Mesenchymal stem cell (in vitro differentiated cells and primary cell): ENCODE measurements around the gene PTPN14.

ENCODE experiments used
- DNase-seq: peaks from one replicate; pipeline ENCODE4 v3.0.0-alpha.2; 2013
- H2AFZ ChIP-seq: one replicate; pipeline ENCODE4 v1.6.1; 2013; ENCODE audit warnings: low read depth, mild to moderate bottlenecking, control low read depth, inconsistent platforms, low read length, moderate library complexity
- H2AK5ac ChIP-seq: 2 replicates; pipeline ENCODE4 v1.6.1; 2013; ENCODE audit warnings: low read length, moderate library complexity, mild to moderate bottlenecking, inconsistent platforms; ENCODE audit not compliant: severe bottlenecking
- H2BK120ac ChIP-seq: one replicate; pipeline ENCODE4 v1.6.1; 2013; ENCODE audit warnings: low read depth, mild to moderate bottlenecking, inconsistent platforms, low read length, moderate library complexity
- H2BK12ac ChIP-seq, 2 experiments: one replicate each; pipeline ENCODE4 v1.6.1; 2013; ENCODE audit warnings: inconsistent platforms in 2 of 2, low read length in 2 of 2, mild to moderate bottlenecking in 2 of 2, moderate library complexity in 2 of 2, control low read depth in 1 of 2
- H2BK15ac ChIP-seq: one replicate; pipeline ENCODE4 v1.6.1; 2013; ENCODE audit warnings: mild to moderate bottlenecking, low read depth, inconsistent platforms; ENCODE audit not compliant: poor library complexity, severe bottlenecking
- H2BK5ac ChIP-seq: 2 replicates; pipeline ENCODE4 v1.6.1; 2013; ENCODE audit warnings: low read depth, mild to moderate bottlenecking, low read length, control low read depth, inconsistent platforms; ENCODE audit not compliant: poor library complexity, severe bottlenecking
- H3K14ac ChIP-seq, 2 experiments: one replicate each; pipeline ENCODE4 v1.6.1; 2013; ENCODE audit warnings: inconsistent platforms in 2 of 2, low read length in 2 of 2, control low read depth in 1 of 2, mild to moderate bottlenecking in 1 of 2, moderate library complexity in 1 of 2
- H3K18ac ChIP-seq, 2 experiments: one replicate each; pipeline ENCODE4 v1.6.1; 2013; ENCODE audit warnings: inconsistent platforms in 2 of 2, low read length in 2 of 2, control low read depth in 1 of 2, low read depth in 1 of 2, mild to moderate bottlenecking in 1 of 2
- H3K23ac ChIP-seq, 2 experiments: one replicate each; pipeline ENCODE4 v1.6.1; 2013; ENCODE audit warnings: inconsistent platforms in 2 of 2, low read length in 2 of 2, mild to moderate bottlenecking in 2 of 2, moderate library complexity in 2 of 2, control low read depth in 1 of 2
- H3K27ac ChIP-seq: 2 replicates; pipeline ENCODE4 v1.5.1; 2013; ENCODE audit warnings: mild to moderate bottlenecking, moderate library complexity, low read length, control low read depth, inconsistent platforms; ENCODE audit not compliant: poor library complexity, severe bottlenecking
- H3K27me3 ChIP-seq, 2 experiments: 2 replicates each; pipeline versions ENCODE4 v1.6.1 to v1.7.0; 2013; ENCODE audit warnings: low read length in 2 of 2, mild to moderate bottlenecking in 2 of 2, moderate library complexity in 2 of 2, control low read depth in 1 of 2, inconsistent platforms in 1 of 2; ENCODE audit not compliant: control insufficient read depth in 1 of 2, insufficient read depth in 1 of 2
- H3K36me3 ChIP-seq, 2 experiments: 2 replicates each; pipeline versions ENCODE4 v1.6.1 to v1.7.0; 2013; ENCODE audit warnings: low read length in 2 of 2, control low read depth in 1 of 2, inconsistent platforms in 1 of 2, low read depth in 1 of 2, mild to moderate bottlenecking in 1 of 2; ENCODE audit not compliant: insufficient read depth in 2 of 2, control insufficient read depth in 1 of 2
- H3K4ac ChIP-seq, 2 experiments: one replicate each; pipeline ENCODE4 v1.6.1; 2013; ENCODE audit warnings: inconsistent platforms in 2 of 2, low read length in 2 of 2, mild to moderate bottlenecking in 2 of 2, moderate library complexity in 2 of 2, control low read depth in 1 of 2, low read depth in 1 of 2
- H3K4me1 ChIP-seq: 2 replicates; pipeline ENCODE4 v1.6.1; 2013; ENCODE audit warnings: low read depth, low read length, control low read depth; ENCODE audit not compliant: control insufficient read depth, insufficient read depth
- H3K4me2 ChIP-seq: 2 replicates; pipeline ENCODE4 v1.6.1; 2013; ENCODE audit warnings: low read length, mild to moderate bottlenecking, inconsistent platforms; ENCODE audit not compliant: poor library complexity, severe bottlenecking
- H3K4me3 ChIP-seq, 2 experiments: 2 replicates each; pipeline versions ENCODE4 v1.5.1 to v1.7.0; 2013; ENCODE audit warnings: low read length in 2 of 2, mild to moderate bottlenecking in 2 of 2, control low read depth in 1 of 2, low read depth in 1 of 2; ENCODE audit not compliant: insufficient read depth in 1 of 2
- H3K79me1 ChIP-seq: replicated peaks from 2 replicates; pipeline ENCODE4 v1.6.1; 2013; ENCODE audit warnings: mild to moderate bottlenecking, control low read depth, low read length, inconsistent platforms; ENCODE audit not compliant: poor library complexity, severe bottlenecking
- H3K9ac ChIP-seq: 2 replicates; pipeline ENCODE4 v1.7.0; 2013; ENCODE audit warnings: mild to moderate bottlenecking, low read length, moderate library complexity
- H3K9me3 ChIP-seq: 2 replicates; pipeline ENCODE4 v1.7.0; 2013; ENCODE audit warnings: mild to moderate bottlenecking, low read length; ENCODE audit not compliant: control insufficient read depth
- H4K8ac ChIP-seq: one replicate; pipeline ENCODE4 v1.6.1; 2013; ENCODE audit warnings: inconsistent platforms, mild to moderate bottlenecking, low read length, moderate library complexity
- H4K91ac ChIP-seq: one replicate; pipeline ENCODE4 v1.6.1; 2013; ENCODE audit warnings: mild to moderate bottlenecking, low read length, inconsistent platforms
- WGBS: methylation state at CpG from one replicate; pipeline ENCODE4 v1.1.7; 2013; ENCODE audit warnings: mixed read lengths; 5-methylcytosine and 5-hydroxymethylcytosine counted together

Gene PTPN14

DNA sequence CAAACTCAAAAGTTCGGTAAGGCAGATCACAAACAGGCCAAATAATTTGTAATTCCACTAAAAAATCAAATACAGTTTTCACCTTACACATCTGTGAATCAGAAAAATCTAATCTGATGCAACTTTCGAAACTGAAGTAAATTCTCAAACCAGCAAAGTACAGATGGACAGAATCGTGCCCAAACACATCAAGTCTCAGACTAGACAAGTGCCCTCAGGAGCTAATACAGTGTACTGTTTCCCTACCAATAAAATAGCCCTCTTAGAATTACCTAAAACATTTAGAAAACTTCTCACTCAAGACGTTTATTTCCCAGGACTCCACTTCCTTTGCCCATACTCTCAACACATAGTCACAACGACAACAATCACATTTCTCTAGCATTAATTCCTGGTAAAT, 136.3 kb downstream of the PTPN14 start:
- no peak overlapping the region for H2BK120ac ChIP-seq
- no peak overlapping the region for H4K8ac ChIP-seq
- no peaks in the 10 kb centered on the region for H3K79me1 ChIP-seq
- no peak overlapping the region for H4K91ac ChIP-seq
- H3K14ac ChIP-seq: no peak overlapping the region
- no peak overlapping the region for H3K4me3 ChIP-seq
- H3K23ac ChIP-seq: no peak overlapping the region
- no peak overlapping the region for H3K4me2 ChIP-seq
- H2BK15ac ChIP-seq: no peak overlapping the region
- no peak overlapping the region for H2AK5ac ChIP-seq
- no peak overlapping the region for H2BK12ac ChIP-seq
- 84% methylated on average over 5 of the region's 5 CpGs for WGBS
- peaks cover 17% of the 10 kb centered on the region for H3K4me1 ChIP-seq
- H3K9ac ChIP-seq: no peak overlapping the region
- H3K9me3 ChIP-seq: peaks cover 6% of the 10 kb centered on the region
- H3K27me3 ChIP-seq: no peaks in the 10 kb centered on the region
- H3K36me3 ChIP-seq: peaks cover 17 to 30% of the 10 kb centered on the region in 2 experiments
- H3K27ac ChIP-seq: peak overlapping the region; percentile 69
- no peak overlapping the region for H3K18ac ChIP-seq
- no peak for DNase-seq
- H2BK5ac ChIP-seq: no peak overlapping the region
- no peak overlapping the region for H3K4ac ChIP-seq
- no peak overlapping the region for H2AFZ ChIP-seq

DNA sequence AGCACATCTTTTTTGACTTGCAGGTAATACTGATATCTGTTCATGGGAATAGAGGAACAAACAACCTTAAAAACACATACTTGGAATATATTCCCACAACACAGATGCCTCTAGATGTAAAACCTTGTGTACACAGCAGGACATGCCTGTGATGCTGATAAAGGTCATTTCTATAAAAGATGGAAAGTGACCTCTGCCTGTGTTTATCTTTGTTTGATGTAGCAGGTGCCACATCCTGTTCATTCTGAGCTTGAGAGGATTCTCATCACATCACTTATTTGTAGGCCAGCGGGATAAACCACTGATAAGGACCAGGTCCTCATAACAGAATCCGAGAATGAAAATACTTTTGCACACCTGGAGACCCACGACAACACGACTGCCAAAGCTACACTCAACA, 136.7 kb downstream of the PTPN14 start:
- peaks cover 17 to 34% of the 10 kb centered on the region in 2 experiments for H3K36me3 ChIP-seq
- no peak overlapping the region for H3K4ac ChIP-seq
- H3K18ac ChIP-seq: no peak overlapping the region
- no peak overlapping the region for H4K8ac ChIP-seq
- H3K4me2 ChIP-seq: no peak overlapping the region
- no peak overlapping the region for H2BK15ac ChIP-seq
- no peak overlapping the region for H2BK12ac ChIP-seq
- H3K23ac ChIP-seq: no peak overlapping the region
- H3K9ac ChIP-seq: no peak overlapping the region
- H3K79me1 ChIP-seq: no peaks in the 10 kb centered on the region
- no peak overlapping the region for H4K91ac ChIP-seq
- H3K9me3 ChIP-seq: peaks cover 6% of the 10 kb centered on the region
- H3K14ac ChIP-seq: no peak overlapping the region
- H3K27ac ChIP-seq: peak overlapping the region; percentile 30
- H2AK5ac ChIP-seq: no peak overlapping the region
- H3K27me3 ChIP-seq: no peaks in the 10 kb centered on the region
- peaks cover 16% of the 10 kb centered on the region for H3K4me1 ChIP-seq
- no peak overlapping the region for H2AFZ ChIP-seq
- DNase-seq: no peak
- H3K4me3 ChIP-seq: no peak overlapping the region
- H2BK120ac ChIP-seq: no peak overlapping the region
- WGBS: 93% methylated on average over 4 of the region's 4 CpGs
- no peak overlapping the region for H2BK5ac ChIP-seq

DNA sequence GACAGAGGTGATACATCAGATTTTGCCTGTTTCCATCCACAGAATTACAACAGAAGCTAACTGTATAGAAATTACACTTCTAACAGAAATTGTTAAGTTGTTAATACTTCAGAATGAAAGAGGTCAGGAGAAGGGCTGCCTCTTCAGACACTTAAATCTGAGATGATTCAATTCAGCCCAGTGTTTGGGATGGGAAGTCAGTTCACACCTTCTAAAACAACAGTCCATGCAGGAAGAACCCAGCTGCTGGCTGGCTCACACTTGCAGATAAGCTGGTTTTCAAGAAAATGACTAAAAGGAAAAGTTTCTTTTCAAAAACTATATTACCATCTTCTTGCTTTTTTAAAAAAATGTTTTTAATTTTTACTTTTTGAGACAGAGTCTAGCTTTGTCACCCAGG, 138.1 kb downstream of the PTPN14 start:
- Histone ChIP-seq H3K9me3 (peaks cover 6% of the 10 kb centered on the region), H3K18ac (no peak overlapping the region), H3K27me3 (no peaks in the 10 kb centered on the region), H4K91ac (no peak overlapping the region), H3K27ac (peak overlapping the region; percentile 46), H4K8ac (no peak overlapping the region), H3K79me1 (no peaks in the 10 kb centered on the region), H2AFZ (no peak overlapping the region), H3K14ac (no peak overlapping the region), H3K36me3 (peaks cover 17 to 48% of the 10 kb centered on the region in 2 experiments), H3K4ac (peak overlapping the region in 1 of 2 experiments; percentile 49), H3K4me1 (peaks cover 15% of the 10 kb centered on the region), H2BK5ac (no peak overlapping the region), H3K4me3 (no peak overlapping the region), H3K23ac (no peak overlapping the region), H2BK15ac (no peak overlapping the region), H2AK5ac (no peak overlapping the region), H3K9ac (no peak overlapping the region), H3K4me2 (no peak overlapping the region), H2BK120ac (no peak overlapping the region), H2BK12ac (no peak overlapping the region)
- DNase-seq: no peak

DNA sequence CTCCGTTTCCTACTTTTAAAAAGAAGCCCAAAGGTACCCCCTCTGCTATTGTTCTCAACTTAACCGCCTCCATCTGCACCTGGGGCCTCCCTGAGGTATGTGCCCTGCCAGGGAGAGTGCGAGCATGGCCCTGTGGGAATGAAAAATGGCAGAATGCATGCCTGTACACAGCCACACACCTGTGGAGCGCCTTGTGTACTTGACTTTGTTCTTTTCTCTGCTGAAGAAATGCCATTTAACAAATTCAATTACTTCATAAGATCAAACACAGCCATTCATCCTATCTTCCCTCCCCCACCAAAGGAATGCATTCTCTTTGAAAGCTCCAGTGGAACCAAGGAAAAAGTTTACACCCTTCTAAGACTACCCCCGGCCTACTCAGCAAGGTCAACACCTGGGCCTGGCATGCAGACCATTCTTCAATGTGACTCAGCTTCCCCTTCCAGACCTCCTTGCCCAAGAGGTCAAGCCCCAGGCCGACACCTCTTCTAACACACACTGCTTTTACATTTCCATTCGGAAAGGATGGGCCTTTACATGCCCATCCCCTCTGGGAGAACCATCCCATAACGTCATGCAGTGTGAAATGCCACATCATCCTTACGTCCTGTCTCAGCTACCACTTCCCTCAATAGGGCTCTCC, 146.7 kb downstream of the PTPN14 start:
- no peak overlapping the region for H2AFZ ChIP-seq
- WGBS: 7% methylated on average over 9 of the region's 9 CpGs
- no peak overlapping the region for H3K9ac ChIP-seq

More for the DNA sequence above, 146.7 kb downstream of the PTPN14 start:
- DNase-seq: peak; percentile 92
- H3K14ac ChIP-seq: no peak overlapping the region
- peak overlapping the region; percentile 96 for H4K91ac ChIP-seq
- peaks cover 20% of the 10 kb centered on the region for H3K4me1 ChIP-seq
- no peaks in the 10 kb centered on the region for H3K9me3 ChIP-seq
- no peak overlapping the region for H3K4me3 ChIP-seq
- H3K27ac ChIP-seq: peak overlapping the region; percentile 100
- peak overlapping the region; percentile 91 to 99 for H3K18ac ChIP-seq
- H2BK12ac ChIP-seq: peak overlapping the region; percentile 94 to 97
- H3K27me3 ChIP-seq: no peaks in the 10 kb centered on the region
- peaks cover 13 to 45% of the 10 kb centered on the region in 2 experiments for H3K36me3 ChIP-seq
- H3K4ac ChIP-seq: peak overlapping the region; percentile 93 to 99
- H2BK5ac ChIP-seq: peak overlapping the region; percentile 100
- H2BK15ac ChIP-seq: peak overlapping the region; percentile 62
- peak overlapping the region; percentile 97 for H2BK120ac ChIP-seq
- no peaks in the 10 kb centered on the region for H3K79me1 ChIP-seq
- H3K4me2 ChIP-seq: peak overlapping the region; percentile 68
- H4K8ac ChIP-seq: peak overlapping the region; percentile 85
- peak overlapping the region; percentile 100 for H2AK5ac ChIP-seq
- no peak overlapping the region for H3K23ac ChIP-seq
